ENCODE data around the gene MBNL3.
"Not testable (repeated sequence)": the region's sequence is repeated elsewhere in the genome, so short reads cannot be mapped to it uniquely, and the experiment has no call there.

Gene MBNL3

DNA sequence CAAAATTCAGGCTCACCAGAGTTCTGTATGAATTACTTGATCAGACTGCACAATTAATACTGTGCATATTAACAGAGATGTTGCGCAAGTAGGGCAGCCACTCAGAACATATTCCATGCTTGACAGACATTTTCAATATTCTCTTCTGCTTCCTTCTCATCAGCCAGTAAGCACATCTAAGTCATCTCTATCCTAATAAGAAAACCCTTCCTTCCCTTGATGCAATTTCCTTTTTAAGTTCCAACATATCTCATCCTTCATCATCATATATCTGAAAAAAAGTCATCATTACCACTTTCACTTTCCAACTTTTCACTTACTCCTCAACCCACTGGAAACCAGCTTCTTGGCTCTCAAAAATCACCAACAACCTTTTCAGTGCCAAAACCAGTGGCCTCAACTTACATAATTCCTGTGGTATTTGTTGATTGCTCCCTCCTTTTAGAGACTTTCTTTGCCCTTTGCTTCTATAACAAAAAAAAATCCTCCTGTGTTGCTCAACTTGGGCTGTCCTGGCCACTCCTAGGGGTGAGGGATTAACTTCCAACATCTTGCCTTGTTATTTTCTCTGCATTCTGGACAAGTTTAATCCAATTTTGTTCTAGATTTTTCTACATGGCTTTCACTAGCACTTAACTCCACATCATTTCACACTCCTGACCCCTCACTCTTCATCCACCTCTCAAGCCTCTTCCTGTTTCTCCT is 14.1 kb downstream of the MBNL3 start:
- DNase-seq: no peak

- DNase-seq: no peak
These were observed 16.4 kb downstream of the MBNL3 start for GRCh38 chrX:132472397-132472796.

GRCh38 chrX:132470831-132471230 is 18.0 kb downstream of the MBNL3 start:
- no peak for DNase-seq

GRCh38 chrX:132470179-132470578 is 18.7 kb downstream of the MBNL3 start:
- DNase-seq: no peak

DNA sequence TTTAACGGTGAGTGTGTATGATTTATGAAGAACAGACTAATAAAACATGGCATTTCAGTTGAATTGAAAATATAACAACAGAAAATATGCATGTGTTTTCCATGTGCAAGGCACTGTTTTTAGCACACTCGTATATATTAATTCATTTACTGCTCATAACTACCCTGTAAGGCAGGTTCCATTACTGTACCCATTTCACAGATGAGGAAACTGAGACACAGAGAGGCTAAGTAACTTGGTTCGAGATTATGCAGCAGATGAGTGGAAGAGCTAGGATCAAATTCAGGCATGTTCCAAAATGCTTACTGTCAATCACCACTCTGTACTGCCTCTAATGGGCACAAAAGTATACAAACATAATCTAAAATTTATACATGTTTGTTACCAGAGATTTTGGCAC is 20.4 kb downstream of the MBNL3 start:
- no peak for DNase-seq

DNA sequence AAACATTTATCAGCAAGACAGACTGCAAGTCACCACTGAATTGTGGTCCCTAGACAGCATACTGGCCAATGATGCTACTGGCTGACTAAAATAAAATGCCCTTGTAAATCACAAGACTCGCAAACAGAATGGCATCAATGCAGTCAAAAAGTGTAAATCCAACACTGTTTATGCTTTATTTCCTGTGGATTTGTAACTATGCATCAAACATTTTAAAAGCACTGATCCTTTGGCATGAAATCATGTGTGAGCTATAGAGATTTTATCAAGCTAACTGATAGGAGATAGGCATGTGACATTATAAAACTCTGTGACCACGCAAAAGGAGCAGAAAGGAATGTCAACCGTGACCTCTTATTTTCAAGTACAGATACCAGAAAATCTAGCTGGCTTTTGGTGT is 20.8 kb downstream of the MBNL3 start:
- no peak for DNase-seq

- no peak for DNase-seq
These were observed 21.8 kb downstream of the MBNL3 start for GRCh38 chrX:132467026-132467425.

DNA sequence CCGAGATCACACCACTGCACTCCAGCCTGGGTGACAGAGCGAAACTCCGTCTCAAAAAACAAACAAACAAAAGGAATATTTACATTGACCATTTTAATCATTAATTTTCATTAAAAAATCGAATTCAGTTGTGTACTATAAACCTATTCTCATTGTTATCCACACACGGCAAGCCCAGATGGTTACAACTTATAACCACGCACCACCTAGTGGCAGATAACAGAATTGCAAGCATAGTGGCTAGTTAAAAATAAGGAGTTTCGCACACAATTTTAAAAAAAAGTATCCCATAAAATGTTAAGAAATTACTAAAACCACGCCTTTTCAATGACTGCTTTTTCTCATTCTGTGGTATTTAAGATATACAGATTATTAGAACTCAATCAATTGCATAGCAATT is 25.4 kb downstream of the MBNL3 start:
- no peak for DNase-seq

DNA sequence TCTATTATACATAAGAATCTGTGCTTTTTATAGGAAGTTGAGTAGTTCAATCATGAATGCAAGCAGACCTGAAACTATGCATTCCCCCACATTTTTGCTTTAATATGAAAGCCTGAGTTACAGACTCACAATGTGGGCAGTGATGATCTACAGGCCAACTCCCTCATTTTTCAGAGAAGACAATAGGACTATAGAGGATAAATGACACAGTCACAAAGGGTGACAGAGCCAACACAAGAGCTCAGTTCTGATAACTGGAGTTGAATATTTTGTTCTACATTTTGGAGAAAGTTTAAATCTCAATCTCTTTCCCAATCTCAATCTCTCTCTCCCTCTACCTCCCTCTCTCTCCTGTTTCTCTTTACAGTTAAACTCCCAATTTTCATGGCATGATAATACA is 27.0 kb downstream of the MBNL3 start:
- no peak for DNase-seq

DNA sequence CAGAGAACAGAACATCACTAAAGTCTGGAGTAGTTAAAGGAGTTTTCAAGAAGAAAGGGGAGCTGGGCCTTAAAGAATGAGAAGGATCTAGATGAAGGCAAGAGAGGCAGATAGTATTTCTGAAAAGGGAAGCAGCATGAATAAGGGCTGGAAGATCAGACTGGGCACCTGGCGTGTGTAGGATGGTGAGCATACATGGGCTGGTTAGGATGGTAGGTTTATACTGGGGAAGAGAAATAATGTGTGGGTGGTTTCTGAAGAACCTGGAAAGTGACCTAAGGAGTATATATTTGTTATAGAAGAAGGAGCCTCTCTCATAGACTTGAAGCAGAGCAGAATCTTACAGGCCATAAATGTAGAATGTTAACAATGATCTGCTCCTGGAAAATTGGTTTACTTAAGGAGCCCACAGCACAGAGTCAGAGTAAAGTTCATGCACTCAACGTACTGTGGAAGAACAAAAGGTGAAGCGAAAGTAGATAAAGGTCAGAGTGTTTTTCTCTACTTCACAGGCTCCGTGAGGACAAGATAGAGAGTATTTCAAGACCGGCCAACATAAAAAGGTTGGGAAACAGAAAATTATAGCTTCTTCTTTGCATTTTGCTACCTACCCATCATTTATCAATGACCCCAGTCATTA is 35.8 kb downstream of the MBNL3 start:
- no peak for DNase-seq

DNA sequence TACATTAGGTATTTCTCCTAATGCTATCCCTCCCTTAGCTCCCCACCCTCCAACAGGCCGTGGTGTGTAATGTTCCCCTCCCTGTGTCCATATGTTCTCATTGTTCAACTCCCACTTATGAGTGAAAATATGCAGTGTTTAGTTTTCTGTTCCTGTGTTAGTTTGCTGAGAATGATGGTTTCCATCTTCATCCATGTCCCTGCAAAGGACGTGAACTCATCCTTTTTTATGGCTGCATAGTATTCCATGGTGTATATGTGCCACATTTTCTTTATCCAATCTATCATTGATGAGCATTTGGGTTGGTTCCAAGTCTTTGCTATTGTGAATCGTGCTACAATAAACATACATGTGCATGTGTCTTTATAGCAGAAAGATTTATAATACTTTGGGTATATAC is 42.9 kb downstream of the MBNL3 start:
- not testable (repeated sequence) for DNase-seq

DNA sequence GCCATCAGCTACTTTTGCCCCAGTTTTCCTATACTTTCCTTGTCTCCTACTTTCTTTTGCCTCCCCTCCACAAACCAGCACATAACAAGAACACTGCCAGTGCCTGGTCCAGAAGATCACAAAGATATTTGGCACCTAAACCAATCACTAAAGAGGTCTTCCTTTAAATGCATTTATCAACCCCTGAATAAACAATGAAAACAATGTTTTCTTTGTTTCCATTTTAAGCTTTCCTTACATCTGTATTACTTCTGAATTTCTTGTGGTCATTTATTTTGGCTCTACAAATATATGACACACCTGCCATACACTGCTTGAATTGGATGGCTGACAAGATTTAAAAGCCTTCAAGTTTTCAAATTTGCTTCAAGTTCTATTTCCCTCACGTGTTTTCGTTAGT is 43.9 kb downstream of the MBNL3 start:
- no peak for DNase-seq

DNA sequence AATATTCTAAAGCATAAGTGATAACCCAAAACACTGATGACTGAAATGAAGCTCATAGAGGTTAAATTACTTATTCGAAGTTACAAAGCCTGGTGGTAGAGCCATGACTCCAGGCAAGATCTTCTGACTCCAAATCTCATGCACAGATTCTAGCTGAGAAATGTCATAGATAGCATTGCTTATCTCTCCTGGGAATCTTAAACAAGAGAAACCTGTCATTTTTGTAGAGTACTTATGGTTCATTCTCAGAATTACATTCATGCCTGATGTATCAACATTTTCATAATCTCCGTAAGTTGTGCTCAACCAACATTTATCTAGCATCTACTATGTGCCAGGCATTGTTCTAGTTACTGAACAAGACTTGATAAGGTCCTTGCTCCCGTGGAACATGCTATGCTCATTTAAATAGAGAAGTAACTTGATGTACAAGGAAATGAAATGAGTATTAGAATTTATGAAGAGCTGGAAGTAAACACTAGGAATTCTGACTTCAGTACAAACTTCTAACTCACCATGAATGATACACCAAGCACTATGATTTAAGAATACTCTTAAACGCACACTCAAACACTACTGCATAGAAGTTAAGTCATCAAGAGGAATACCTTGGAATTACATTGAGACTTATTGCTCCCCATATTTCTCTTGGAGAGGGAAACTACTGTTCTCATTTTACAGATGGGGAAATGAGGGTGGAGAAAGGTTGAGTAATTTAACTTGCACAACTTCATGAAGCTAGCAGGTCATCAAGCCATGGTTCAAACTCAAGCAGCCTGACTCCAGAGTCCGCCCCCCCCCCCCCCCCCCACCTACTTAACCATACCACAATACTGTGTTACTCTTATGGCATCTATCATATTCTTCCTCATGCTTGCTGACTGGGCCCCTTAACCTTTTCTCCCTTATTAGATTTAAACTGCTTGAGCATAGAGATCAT is 45.4 kb downstream of the MBNL3 start:
- no peak for DNase-seq

DNA sequence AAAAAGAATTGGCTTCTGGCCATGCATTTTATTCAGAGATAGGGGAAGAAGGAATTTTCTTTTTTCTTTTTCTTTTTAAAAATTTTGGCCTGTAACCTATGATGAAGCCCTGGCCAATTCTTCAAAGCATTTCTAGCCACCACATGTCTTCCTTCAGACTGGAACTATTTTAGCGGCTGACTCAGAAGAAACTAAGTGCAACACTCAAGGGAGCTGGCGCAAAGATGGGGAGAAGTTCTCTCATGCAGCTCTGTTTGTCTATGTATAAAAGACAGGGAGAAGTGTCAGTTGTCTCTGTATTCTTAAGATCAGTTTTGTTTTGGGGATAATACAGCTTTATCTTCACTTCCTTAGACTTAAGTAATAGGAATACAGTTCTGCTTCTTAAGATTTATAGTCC is 46.1 kb downstream of the MBNL3 start:
- DNase-seq: no peak

DNA sequence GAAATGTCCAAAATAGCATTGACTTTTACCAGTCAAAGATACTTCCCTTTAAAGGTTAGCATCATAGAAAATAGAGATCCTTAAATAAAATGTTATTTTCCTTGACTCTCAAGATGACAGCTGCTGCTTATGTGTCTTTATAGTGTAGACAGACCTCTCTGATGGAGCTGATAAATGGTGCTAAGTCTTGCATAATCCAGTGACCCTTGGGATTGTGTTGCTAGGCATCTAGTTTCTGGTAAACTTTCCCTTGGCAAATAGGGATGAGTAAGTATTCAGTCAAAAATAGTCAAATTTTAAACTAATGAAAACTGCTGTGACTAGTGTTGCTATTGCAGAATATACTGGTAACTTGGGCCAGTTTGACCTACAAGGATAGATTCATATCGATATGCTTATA is 53.6 kb downstream of the MBNL3 start:
- DNase-seq: no peak

GRCh38 chrX:132433551-132433950 is 55.3 kb downstream of the MBNL3 start:
- no peak for DNase-seq

DNA sequence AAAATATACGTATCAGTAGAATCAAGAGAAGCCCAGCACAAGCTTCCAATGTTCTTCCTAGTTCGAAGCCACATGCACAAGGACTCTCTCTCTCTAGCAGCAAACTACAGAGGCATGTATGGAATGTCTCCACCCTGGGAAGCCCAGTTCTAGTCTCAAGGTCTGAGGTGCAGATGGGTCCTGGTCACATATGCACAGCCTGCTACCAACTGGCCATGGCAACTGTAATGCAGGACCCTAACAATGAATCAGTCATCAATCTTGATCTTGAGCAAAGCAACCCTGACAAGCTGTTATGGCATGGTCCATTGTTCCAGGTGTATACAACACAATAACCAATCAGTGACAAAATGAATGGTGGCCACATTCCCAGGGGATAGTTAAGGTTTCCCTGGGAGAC is 55.8 kb downstream of the MBNL3 start:
- no peak for DNase-seq

- no peak for DNase-seq
These were observed 59.9 kb downstream of the MBNL3 start for GRCh38 chrX:132428896-132429295.

DNA sequence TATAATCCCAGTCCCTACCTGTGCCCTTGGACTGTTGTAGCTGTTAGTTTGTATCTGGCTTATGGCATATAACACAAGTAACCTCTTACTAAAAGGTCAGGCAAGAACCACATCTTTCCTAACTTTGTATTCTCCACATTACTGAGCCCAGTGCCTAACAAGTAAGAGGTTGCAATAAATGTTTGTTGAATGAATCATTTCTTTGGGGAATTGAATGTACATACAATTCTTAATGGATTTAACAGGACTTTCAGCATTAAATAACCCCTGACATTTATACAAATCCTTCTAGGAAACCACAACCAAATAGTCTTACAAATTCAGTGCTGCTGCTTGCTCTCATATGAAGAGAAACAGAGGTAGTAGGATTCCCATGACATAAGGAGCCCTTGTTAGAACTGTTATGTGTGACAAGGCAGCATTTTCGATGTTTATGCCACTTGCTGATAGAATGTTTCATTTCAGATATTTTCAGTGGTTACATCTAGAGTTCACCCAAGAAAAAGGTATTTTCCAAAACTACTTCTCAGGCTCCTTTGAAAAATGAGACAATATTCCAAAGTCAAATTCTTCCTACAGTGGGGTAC is 62.0 kb downstream of the MBNL3 start:
- DNase-seq: no peak

DNA sequence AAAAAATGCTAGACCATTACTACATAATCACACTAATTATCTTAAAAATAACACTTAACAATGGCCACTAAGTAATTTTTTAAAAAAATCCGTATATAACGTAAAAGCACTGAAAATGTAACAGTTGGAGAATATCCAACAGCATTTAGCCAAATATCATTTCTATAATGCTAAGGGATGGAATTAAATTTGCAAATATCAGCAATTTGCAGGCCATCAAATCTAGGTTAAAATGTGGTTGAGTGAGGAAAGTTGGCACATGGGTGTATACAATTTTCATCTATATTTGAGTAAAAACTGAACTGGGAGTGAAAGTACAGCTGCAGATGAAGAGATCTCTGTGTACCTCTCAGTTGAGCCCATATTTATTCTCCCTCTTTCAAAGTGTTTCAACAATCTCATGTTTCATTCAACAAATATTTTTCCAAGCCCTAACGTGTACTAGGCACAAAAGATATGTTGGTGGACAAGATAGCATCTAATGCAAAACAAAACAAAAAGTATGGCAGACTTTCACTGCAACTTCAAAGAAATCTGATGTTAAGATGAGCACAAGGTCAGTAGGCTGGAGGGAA is 63.0 kb downstream of the MBNL3 start:
- no peak for DNase-seq

DNA sequence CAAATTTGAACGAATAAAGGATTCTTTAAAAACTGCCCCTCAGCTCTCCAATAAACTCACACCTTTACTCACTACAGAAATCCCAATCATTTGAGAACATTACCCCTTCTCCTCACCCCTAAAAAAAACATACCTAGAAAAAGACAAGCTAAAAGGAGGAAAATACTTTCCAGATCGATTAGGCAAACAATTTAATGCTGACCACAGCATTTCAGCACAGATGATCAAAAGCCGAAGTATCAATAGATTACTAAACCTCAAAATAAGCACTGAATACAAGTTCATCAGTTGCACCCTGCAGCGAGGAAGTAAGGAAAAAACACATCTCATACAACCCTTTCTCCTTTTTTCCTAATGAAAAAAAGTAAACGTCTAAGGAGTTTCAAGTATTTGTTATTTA is 65.5 kb downstream of the MBNL3 start:
- DNase-seq: no peak

- DNase-seq: no peak
These were observed 73.8 kb downstream of the MBNL3 start for GRCh38 chrX:132415012-132415411.

DNA sequence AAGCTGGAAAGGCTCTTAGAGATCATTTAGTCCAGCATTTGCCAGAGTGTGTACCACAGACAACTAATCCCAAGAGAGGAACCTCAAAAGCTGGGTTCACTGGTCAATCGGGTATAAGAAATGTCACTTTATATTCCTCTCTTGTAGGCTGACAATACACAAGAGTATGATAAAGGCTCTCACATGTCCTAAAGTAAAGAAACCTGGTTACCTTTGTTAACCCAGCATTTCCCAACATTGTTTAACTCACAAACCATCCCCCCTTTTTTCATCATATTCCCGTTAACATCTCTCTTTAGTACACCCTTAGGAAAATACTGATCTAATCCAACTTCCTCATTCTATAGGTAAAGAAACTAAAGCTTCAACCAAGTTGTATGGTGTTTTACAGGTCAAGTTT is 74.4 kb downstream of the MBNL3 start:
- no peak for DNase-seq

Data from 8988T (cell line).